ENCODE measurements around the gene SLC7A9. TPM values are rescaled to one million over a fixed set of nuclear protein-coding genes. Genes with fewer than 3 reads are reported as not detected.

Gene SLC7A9
- polyA plus RNA-seq, 1 of the 3 experiments (the other 2 are of a cell fraction), result not detected

- TF ChIP-seq REST (IDR thresholded peaks at IDR 0.05; ENCODE audit: low read depth, low read length), result no peak
- no peak for TF ChIP-seq PBX3 (IDR thresholded peaks at IDR 0.05)
- no peak for TF ChIP-seq TEAD4 (IDR thresholded peaks at IDR 0.05; ENCODE audit: borderline replicate concordance, insufficient read depth)
- TF ChIP-seq CHD2 (IDR thresholded peaks at IDR 0.05; ENCODE audit: low read length, partially characterized antibody), result no peak
- TF ChIP-seq EP300 (IDR thresholded peaks at IDR 0.05; ENCODE audit: borderline replicate concordance in 1 of 2, low read depth in 1 of 2, low read length in 1 of 2), result no peak
- no peak for TF ChIP-seq POLR2AphosphoS5 (IDR thresholded peaks at IDR 0.05; ENCODE audit: low read depth, low read length)
Observed at GRCh38 chr19:32813862-32814425, 55.6 kb downstream of the SLC7A9 start (continued).

GRCh38 chr19:32812571-32812970, 57.0 kb downstream of the SLC7A9 start:
- CTCF ChIA-PET, result no interaction called here
- no peaks in the 10 kb centered on the region for H3F3A ChIP-seq (replicated peaks; ENCODE audit: insufficient read depth)
- no peak overlapping the region for H3K27ac ChIP-seq (ENCODE audit: low read depth in 2 of 2, low read length in 1 of 2)
- H4K20me1 ChIP-seq (ENCODE audit: insufficient read depth), result no peaks in the 10 kb centered on the region
- H3K4me2 ChIP-seq, result no peak overlapping the region
- H3K9me2 ChIP-seq, result no peaks in the 10 kb centered on the region
- no peaks in the 10 kb centered on the region for H3K27me3 ChIP-seq (ENCODE audit: insufficient read depth)
- no peaks in the 10 kb centered on the region for H3K79me2 ChIP-seq (ENCODE audit: insufficient read depth)
- no peak for TF ChIP-seq TCF12 (IDR thresholded peaks at IDR 0.05)
- 30% methylated on average over 3 of the region's 3 CpGs for WGBS (ENCODE audit: low lambda C conversion rate)
- H3K36me3 ChIP-seq (replicated peaks in 1 of 2; ENCODE audit: control insufficient read depth in 1 of 2, insufficient read depth in 2 of 2, low read length in 1 of 2), result no peaks in the 10 kb centered on the region
- H3K9ac ChIP-seq, result no peak overlapping the region
- no peak overlapping the region for H2AFZ ChIP-seq (ENCODE audit: low read depth)
- H3K4me3 ChIP-seq (ENCODE audit: low read depth in 2 of 2, low read length in 1 of 2), result no peak overlapping the region
- POLR2A ChIA-PET, result no interaction called here
- DNase-seq, result no peak
- peaks cover 0 to 10% of the 10 kb centered on the region in 2 experiments; a peak in 1 of 4 replicates for H3K4me1 ChIP-seq (ENCODE audit: control insufficient read depth in 1 of 2, insufficient read depth in 2 of 2, low read depth in 1 of 2, low read length in 1 of 2)
- H3K9me3 ChIP-seq, result no peaks in the 10 kb centered on the region

- H4K20me1 ChIP-seq (ENCODE audit: insufficient read depth), result no peaks in the 10 kb centered on the region
- CTCF ChIA-PET, result no interaction called here
- H3K4me2 ChIP-seq, result no peak overlapping the region
- no peak overlapping the region for H3K4me3 ChIP-seq (ENCODE audit: low read depth in 2 of 2, low read length in 1 of 2)
- 61% methylated on average over 10 of the region's 10 CpGs for WGBS (ENCODE audit: low lambda C conversion rate)
- H3K9me2 ChIP-seq, result no peaks in the 10 kb centered on the region
- H3K9me3 ChIP-seq, result no peaks in the 10 kb centered on the region
- H3K79me2 ChIP-seq (ENCODE audit: insufficient read depth), result no peaks in the 10 kb centered on the region
- TF ChIP-seq POLR2AphosphoS5 (IDR thresholded peaks at IDR 0.05; ENCODE audit: low read depth, low read length) (no peak), TAF1 (IDR thresholded peaks at IDR 0.05; ENCODE audit: borderline replicate concordance, low read depth, low read length) (no peak), MEF2A (IDR thresholded peaks at IDR 0.05; ENCODE audit: borderline replicate concordance, low read depth) (no peak), MXI1 (IDR thresholded peaks at IDR 0.05; ENCODE audit: low read depth, low read length) (no peak), IRF3 (IDR thresholded peaks at IDR 0.05; ENCODE audit: low read depth, low read length) (no peak), RAD21 (IDR thresholded peaks at IDR 0.05; ENCODE audit: low read length) (no peak), EZH2phosphoT487 (IDR thresholded peaks at IDR 0.05; ENCODE audit: borderline replicate concordance, low read depth) (no peak)
- no peak overlapping the region for H2AFZ ChIP-seq (ENCODE audit: low read depth)
- POLR2A ChIA-PET, result no interaction called here
- H3F3A ChIP-seq (replicated peaks; ENCODE audit: insufficient read depth), result no peaks in the 10 kb centered on the region
- H3K4me1 ChIP-seq (ENCODE audit: control insufficient read depth in 1 of 2, insufficient read depth in 2 of 2, low read depth in 1 of 2, low read length in 1 of 2), result peaks cover 0 to 5% of the 10 kb centered on the region in 2 experiments; a peak in 1 of 4 replicates
- no peak overlapping the region for H3K27ac ChIP-seq (ENCODE audit: low read depth in 2 of 2, low read length in 1 of 2)
- H3K9ac ChIP-seq, result no peak overlapping the region
- no peaks in the 10 kb centered on the region for H3K36me3 ChIP-seq (replicated peaks in 1 of 2; ENCODE audit: control insufficient read depth in 1 of 2, insufficient read depth in 2 of 2, low read length in 1 of 2)
- DNase-seq, result no peak
- no peaks in the 10 kb centered on the region for H3K27me3 ChIP-seq (ENCODE audit: insufficient read depth)
Observed at GRCh38 chr19:32812036-32812435, 57.5 kb downstream of the SLC7A9 start.

Data from SK-N-SH (cell line).